Osteoblast (primary cell): ENCODE measurements around the gene ACTG1. TPM values are rescaled to one million over a fixed set of nuclear protein-coding genes. Genes with fewer than 3 reads are reported as not detected.

Source experiments
- DNase-seq: peaks from one replicate; pipeline ENCODE4 v3.0.0; 2011; ENCODE audit warnings: low spot score, mixed read lengths; ENCODE audit not compliant: insufficient read length; ENCODE audit errors: missing footprints
- H2AFZ ChIP-seq: 2 replicates; pipeline ENCODE4 v1.6.0; 2011; ENCODE audit warnings: mild to moderate bottlenecking, low read length
- H3K27ac ChIP-seq: 2 replicates; pipeline ENCODE4 v1.5.1; 2011; ENCODE audit warnings: mild to moderate bottlenecking, low read depth, low read length, moderate library complexity
- H3K27me3 ChIP-seq: 2 replicates; pipeline ENCODE4 v1.6.0; 2012; ENCODE audit warnings: mild to moderate bottlenecking, control low read depth, inconsistent platforms, low read length, moderate library complexity; ENCODE audit not compliant: insufficient read depth
- H3K36me3 ChIP-seq: 2 replicates; pipeline ENCODE4 v1.5.1; 2011; ENCODE audit warnings: mild to moderate bottlenecking, low read length, control low read depth, moderate library complexity; ENCODE audit not compliant: insufficient read depth
- H3K4me1 ChIP-seq: 2 replicates; pipeline ENCODE4 v1.5.1; 2011; ENCODE audit warnings: mild to moderate bottlenecking, low read length, control low read depth, moderate library complexity; ENCODE audit not compliant: insufficient read depth
- H3K4me2 ChIP-seq: 2 replicates; pipeline ENCODE4 v1.6.0; 2011; ENCODE audit warnings: mild to moderate bottlenecking, low read length; ENCODE audit not compliant: insufficient read depth
- H3K4me3 ChIP-seq: fragments of 200-600 bp; sonication (generic); 3 replicates; pipeline ENCODE4 v1.5.1; 2012; ENCODE audit warnings: mild to moderate bottlenecking, low read length, inconsistent platforms; ENCODE audit not compliant: insufficient read depth
- H3K79me2 ChIP-seq: 2 replicates; pipeline ENCODE4 v1.6.0; 2012; ENCODE audit warnings: mild to moderate bottlenecking, low read length, control low read depth, inconsistent platforms; ENCODE audit not compliant: insufficient read depth
- H3K9me3 ChIP-seq: 2 replicates; pipeline ENCODE4 v1.5.1; 2011; ENCODE audit warnings: low read depth, low read length, control low read depth
- H4K20me1 ChIP-seq: 2 replicates; pipeline ENCODE4 v1.6.0; 2012; ENCODE audit warnings: mild to moderate bottlenecking, low read length, control low read depth; ENCODE audit not compliant: insufficient read depth
- total RNA-seq: library from RNA; depleted of rRNA; stranded (reverse); fragments of >200 nt; gene quantifications from 2 replicates; pipeline ENCODE4 v1.2.3, GENCODE V29; 2012
- TF ChIP-seq, protein P1 (sequence below): IDR thresholded peaks from 2 replicates; pipeline ENCODE4 v1.5.1; 2011; ENCODE audit warnings: mild to moderate bottlenecking, low read depth, low read length, moderate library complexity; ENCODE audit errors: extremely low read depth

The ACTG1 gene
- total RNA-seq, 1 donor = 13,273 TPM

GRCh38 chr17:81468111-81468769, 44.4 kb downstream of the ACTG1 start:
- Histone ChIP-seq H3K4me3 (no peak overlapping the region), H4K20me1 (no peaks in the 10 kb centered on the region), H3K9me3 (no peaks in the 10 kb centered on the region), H3K27ac (no peak overlapping the region), H3K4me2 (no peak overlapping the region), H3K4me1 (peaks cover 9% of the 10 kb centered on the region), H3K27me3 (no peaks in the 10 kb centered on the region), H3K36me3 (no peaks in the 10 kb centered on the region), H2AFZ (no peak overlapping the region), H3K79me2 (no peaks in the 10 kb centered on the region)
- no peak for DNase-seq
- TF ChIP-seq, protein P1, sequence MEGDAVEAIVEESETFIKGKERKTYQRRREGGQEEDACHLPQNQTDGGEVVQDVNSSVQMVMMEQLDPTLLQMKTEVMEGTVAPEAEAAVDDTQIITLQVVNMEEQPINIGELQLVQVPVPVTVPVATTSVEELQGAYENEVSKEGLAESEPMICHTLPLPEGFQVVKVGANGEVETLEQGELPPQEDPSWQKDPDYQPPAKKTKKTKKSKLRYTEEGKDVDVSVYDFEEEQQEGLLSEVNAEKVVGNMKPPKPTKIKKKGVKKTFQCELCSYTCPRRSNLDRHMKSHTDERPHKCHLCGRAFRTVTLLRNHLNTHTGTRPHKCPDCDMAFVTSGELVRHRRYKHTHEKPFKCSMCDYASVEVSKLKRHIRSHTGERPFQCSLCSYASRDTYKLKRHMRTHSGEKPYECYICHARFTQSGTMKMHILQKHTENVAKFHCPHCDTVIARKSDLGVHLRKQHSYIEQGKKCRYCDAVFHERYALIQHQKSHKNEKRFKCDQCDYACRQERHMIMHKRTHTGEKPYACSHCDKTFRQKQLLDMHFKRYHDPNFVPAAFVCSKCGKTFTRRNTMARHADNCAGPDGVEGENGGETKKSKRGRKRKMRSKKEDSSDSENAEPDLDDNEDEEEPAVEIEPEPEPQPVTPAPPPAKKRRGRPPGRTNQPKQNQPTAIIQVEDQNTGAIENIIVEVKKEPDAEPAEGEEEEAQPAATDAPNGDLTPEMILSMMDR = no peak

GRCh38 chr17:81466564-81467472, 45.8 kb downstream of the ACTG1 start:
- H3K4me1 ChIP-seq = peaks cover 6% of the 10 kb centered on the region
- TF ChIP-seq, protein P1 = no peak
- H3K79me2 ChIP-seq = no peaks in the 10 kb centered on the region
- no peak overlapping the region for H3K4me2 ChIP-seq
- no peak overlapping the region for H3K27ac ChIP-seq
- no peaks in the 10 kb centered on the region for H4K20me1 ChIP-seq
- H3K36me3 ChIP-seq = no peaks in the 10 kb centered on the region
- no peak overlapping the region for H2AFZ ChIP-seq
- DNase-seq = no peak
- H3K4me3 ChIP-seq = no peak overlapping the region
- H3K27me3 ChIP-seq = no peaks in the 10 kb centered on the region
- H3K9me3 ChIP-seq = no peaks in the 10 kb centered on the region

- Histone ChIP-seq H3K4me1 (no peaks in the 10 kb centered on the region), H3K9me3 (no peaks in the 10 kb centered on the region), H3K79me2 (no peaks in the 10 kb centered on the region), H4K20me1 (no peaks in the 10 kb centered on the region), H3K36me3 (no peaks in the 10 kb centered on the region), H3K4me2 (no peak overlapping the region), H2AFZ (no peak overlapping the region), H3K27me3 (no peaks in the 10 kb centered on the region), H3K27ac (no peak overlapping the region), H3K4me3 (no peak overlapping the region)
- DNase-seq = no peak
- TF ChIP-seq, protein P1 = no peak
Measured at GRCh38 chr17:81465910-81466309, 46.7 kb downstream of the ACTG1 start.

DNA sequence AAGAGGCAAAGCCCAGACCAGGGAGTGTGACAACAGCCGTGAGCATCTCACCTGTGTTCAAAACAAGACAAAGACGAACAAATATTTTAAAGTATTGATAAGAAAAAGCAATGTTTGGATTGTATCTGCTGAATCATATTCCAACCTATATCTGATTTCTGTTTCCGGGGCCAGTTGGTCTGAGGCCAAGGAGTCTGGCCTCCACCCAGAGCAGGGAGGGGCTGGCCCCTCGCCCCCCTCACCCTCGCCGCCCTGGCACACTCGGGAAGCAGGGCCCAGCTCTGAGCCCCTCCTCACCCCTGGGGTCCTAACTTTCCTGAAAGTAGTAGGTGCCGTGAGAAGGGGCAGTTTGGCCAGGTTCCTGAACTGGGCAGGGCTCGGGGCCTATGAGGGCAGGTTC, 48.0 kb downstream of the ACTG1 start:
- Histone ChIP-seq H3K27me3 (no peaks in the 10 kb centered on the region), H3K4me2 (no peak overlapping the region), H3K4me3 (no peak overlapping the region), H3K9me3 (no peaks in the 10 kb centered on the region), H2AFZ (no peak overlapping the region), H3K36me3 (no peaks in the 10 kb centered on the region), H4K20me1 (no peaks in the 10 kb centered on the region), H3K79me2 (no peaks in the 10 kb centered on the region), H3K4me1 (no peaks in the 10 kb centered on the region), H3K27ac (no peak overlapping the region)
- no peak for DNase-seq
- TF ChIP-seq, protein P1 = no peak
